K562 (cell line): ENCODE data around the gene NUTM1.
"Not testable (repeated sequence)": the region's sequence is repeated elsewhere in the genome, so short reads cannot be mapped to it uniquely, and the experiment has no call there.

Source experiments
- DPF2 ChIP-seq: fragments of 450-650 bp; IDR thresholded peaks from 2 replicates; pipeline ENCODE4 v1.6.1; 2016
- FOXM1 ChIP-seq, 2 experiments: fragments of 450-650 bp in 1 of 2; sonication (generic) in 1 of 2; formaldehyde crosslinking in 1 of 2; IDR thresholded peaks; 2 replicates each; pipeline versions ENCODE4 v1.6.1 to v1.9.0; 2017 to 2022; ENCODE audit warnings: low read depth in 2 of 2, mild to moderate bottlenecking in 2 of 2, missing genetic modification reagents in 1 of 2, moderate library complexity in 1 of 2
- KAT8 ChIP-seq: fragments of 450-650 bp; IDR thresholded peaks from 2 replicates; pipeline ENCODE4 v1.6.1; 2016; ENCODE audit warnings: low read depth, mild to moderate bottlenecking
- TF ChIP-seq, protein P1 (sequence below), 3 experiments: IDR thresholded peaks in 2 of 3; conservative IDR thresholded peaks in 1 of 3; 2 replicates each; pipeline ENCODE4 v1.5.1; 2011 to 2012; ENCODE audit warnings: low read length in 3 of 3, mild to moderate bottlenecking in 3 of 3, control low read depth in 2 of 3, improper control_type of control experiment in 1 of 3, inconsistent platforms in 1 of 3, low read depth in 1 of 3, mixed read lengths in 1 of 3, moderate library complexity in 1 of 3; ENCODE audit not compliant: insufficient read depth in 2 of 3
- TF ChIP-seq, protein P2 (sequence below): fragments of 250-450 bp; sonication (Bioruptor Pico); IDR thresholded peaks from 2 replicates; pipeline ENCODE4 v1.8.0; 2021; ENCODE audit warnings: mild to moderate bottlenecking, moderate library complexity
- TF ChIP-seq, protein P3 (sequence below): sonication (generic); formaldehyde crosslinking; IDR thresholded peaks from 2 replicates; pipeline ENCODE4 v1.4.0; 2020; ENCODE audit warnings: mild to moderate bottlenecking, missing genetic modification reagents

DNA sequence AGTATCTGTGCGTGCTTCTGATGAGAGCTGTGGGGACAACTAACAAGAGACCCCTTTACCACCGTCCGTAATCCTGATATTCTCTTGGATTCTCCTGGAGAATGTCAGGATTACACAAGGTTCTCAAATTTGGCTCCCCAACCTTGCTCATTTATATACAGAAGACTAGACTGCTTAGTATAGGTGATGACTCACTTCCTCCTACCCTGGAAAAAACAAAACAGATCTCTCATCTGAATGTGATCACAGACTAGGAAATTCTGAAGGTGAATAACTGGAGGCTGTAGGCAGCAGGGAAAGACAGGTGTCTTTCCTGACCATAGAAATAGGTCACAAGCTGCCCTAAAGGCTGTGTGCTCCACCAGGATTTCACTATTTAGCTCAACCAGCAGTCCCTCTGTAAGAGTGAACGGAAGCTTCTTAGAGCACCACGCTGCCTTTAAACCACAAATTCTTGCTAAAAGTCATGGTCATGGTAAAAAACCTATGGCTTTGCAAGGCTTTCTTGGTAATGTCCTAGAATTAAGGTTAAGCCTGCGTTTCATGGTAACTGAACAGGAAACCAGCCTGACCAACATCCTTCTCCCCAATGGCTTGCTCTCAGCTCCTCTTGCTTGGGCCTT lies 54.6 kb downstream of the NUTM1 start:
- TF ChIP-seq, protein P1, sequence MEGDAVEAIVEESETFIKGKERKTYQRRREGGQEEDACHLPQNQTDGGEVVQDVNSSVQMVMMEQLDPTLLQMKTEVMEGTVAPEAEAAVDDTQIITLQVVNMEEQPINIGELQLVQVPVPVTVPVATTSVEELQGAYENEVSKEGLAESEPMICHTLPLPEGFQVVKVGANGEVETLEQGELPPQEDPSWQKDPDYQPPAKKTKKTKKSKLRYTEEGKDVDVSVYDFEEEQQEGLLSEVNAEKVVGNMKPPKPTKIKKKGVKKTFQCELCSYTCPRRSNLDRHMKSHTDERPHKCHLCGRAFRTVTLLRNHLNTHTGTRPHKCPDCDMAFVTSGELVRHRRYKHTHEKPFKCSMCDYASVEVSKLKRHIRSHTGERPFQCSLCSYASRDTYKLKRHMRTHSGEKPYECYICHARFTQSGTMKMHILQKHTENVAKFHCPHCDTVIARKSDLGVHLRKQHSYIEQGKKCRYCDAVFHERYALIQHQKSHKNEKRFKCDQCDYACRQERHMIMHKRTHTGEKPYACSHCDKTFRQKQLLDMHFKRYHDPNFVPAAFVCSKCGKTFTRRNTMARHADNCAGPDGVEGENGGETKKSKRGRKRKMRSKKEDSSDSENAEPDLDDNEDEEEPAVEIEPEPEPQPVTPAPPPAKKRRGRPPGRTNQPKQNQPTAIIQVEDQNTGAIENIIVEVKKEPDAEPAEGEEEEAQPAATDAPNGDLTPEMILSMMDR (IDR thresholded peaks at IDR 0.05 in 2 of 3, conservative IDR thresholded peaks at IDR 0.05 in 1 of 3; ENCODE audit: insufficient read depth in 2 of 3, low read depth in 1 of 3, low read length in 3 of 3): not testable (repeated sequence)
- not testable (repeated sequence) for TF ChIP-seq FOXM1 (IDR thresholded peaks at IDR 0.05; ENCODE audit: low read depth); FOXM1 (CRISPR knock-in tag; IDR thresholded peaks at IDR 0.05; ENCODE audit: low read depth); DPF2; KAT8
- TF ChIP-seq, protein P2, sequence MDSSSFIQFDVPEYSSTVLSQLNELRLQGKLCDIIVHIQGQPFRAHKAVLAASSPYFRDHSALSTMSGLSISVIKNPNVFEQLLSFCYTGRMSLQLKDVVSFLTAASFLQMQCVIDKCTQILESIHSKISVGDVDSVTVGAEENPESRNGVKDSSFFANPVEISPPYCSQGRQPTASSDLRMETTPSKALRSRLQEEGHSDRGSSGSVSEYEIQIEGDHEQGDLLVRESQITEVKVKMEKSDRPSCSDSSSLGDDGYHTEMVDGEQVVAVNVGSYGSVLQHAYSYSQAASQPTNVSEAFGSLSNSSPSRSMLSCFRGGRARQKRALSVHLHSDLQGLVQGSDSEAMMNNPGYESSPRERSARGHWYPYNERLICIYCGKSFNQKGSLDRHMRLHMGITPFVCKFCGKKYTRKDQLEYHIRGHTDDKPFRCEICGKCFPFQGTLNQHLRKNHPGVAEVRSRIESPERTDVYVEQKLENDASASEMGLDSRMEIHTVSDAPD (CRISPR knock-in tag): not testable (repeated sequence)
- TF ChIP-seq, protein P3, sequence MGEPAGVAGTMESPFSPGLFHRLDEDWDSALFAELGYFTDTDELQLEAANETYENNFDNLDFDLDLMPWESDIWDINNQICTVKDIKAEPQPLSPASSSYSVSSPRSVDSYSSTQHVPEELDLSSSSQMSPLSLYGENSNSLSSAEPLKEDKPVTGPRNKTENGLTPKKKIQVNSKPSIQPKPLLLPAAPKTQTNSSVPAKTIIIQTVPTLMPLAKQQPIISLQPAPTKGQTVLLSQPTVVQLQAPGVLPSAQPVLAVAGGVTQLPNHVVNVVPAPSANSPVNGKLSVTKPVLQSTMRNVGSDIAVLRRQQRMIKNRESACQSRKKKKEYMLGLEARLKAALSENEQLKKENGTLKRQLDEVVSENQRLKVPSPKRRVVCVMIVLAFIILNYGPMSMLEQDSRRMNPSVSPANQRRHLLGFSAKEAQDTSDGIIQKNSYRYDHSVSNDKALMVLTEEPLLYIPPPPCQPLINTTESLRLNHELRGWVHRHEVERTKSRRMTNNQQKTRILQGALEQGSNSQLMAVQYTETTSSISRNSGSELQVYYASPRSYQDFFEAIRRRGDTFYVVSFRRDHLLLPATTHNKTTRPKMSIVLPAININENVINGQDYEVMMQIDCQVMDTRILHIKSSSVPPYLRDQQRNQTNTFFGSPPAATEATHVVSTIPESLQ (CRISPR knock-in tag): not testable (repeated sequence)
